Measurements from ENCODE around the gene KLHL25.

The KLHL25 gene

DNA sequence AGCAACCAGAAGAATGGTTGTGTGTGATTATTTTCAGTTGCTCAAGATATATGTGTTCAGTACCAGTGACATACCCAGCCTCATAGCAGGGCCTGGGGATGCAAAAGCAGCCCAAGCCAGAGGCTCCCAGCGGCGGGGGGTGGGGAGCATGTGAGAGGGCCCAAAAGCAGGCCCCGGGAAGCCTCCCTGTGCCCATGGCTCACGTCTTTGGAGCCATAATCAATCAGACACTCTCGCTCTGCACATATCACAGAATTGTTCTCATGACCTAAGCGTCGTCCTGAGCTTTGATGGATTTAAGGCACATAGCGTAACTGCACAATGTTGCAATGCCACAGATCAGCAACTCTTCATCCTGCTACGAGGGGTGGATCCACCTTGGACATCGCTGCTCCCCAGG is 20.8 kb downstream of the KLHL25 start:
- no peak for DNase-seq (ENCODE audit: low read depth)

DNA sequence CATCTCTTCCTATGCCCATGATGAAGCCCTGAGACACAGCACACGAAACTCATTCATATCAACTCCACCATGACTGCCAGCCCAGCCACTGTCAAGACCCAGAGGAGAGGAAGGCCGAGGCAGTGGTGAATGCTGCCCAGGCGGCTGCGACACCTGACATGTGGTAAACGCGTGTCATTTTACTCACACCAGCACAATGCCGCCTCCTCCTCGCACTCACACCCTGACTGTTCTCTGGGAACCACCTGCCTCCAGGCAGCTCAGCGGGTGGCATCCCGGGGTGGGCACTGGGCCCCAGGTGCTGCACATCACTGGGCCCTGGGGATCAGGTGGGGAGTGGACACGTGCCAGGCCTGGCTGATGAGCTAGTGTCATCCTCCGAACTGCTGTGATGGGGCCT is 21.5 kb downstream of the KLHL25 start:
- DNase-seq (ENCODE audit: low read depth): no peak

DNA sequence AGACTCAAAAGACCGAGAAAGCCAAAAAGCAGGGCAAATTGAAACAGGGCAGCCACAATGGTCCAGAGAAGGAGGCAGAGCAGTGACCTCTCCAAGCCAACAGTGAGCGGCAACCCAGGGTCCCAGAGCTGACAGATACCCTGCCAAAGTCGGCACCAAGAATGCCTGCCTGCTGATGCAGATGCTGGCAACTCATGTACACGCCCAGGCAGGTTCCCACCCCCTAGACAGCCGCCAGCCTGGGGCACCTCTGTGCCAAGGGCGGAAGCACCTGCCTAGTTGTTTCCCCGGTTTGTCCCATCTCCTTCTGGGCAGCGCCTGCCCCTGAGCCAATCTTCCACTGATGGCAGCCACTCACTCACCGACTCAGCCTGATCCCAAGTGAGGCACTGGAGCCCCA is 22.1 kb downstream of the KLHL25 start:
- DNase-seq (ENCODE audit: low read depth): no peak

DNA sequence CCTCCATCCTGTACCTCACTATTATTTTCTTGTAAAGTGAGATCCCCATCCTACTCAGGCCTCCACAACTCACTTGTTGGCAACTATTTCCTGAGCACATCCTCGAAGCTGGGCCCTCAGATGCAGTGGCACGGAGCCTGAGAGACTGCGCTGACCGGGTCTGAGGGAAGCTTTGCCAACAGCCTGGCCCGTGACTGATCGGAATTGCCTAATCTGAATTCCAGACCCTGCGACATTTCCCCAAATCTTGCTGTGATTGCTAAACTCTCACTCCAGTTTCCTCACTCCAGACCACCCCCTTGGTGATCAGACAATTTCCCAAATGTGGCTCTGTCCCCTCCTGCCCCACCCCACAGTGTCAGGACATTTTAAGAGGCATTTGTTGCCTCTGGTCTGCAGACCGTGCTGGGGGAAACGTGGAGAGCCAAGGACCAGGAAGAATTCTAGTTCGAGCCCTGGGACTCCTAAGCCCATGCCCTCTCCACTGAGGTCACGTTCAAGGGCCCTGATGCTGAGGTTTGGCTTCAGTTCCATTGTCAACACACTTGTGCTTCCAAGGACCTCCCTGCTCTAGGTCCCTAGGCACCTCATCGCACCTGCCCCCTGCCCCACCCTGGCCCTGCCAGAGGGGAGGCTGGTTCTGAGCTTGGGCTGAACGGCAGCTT is 22.8 kb downstream of the KLHL25 start:
- DNase-seq (ENCODE audit: low read depth): peak; percentile 43

DNA sequence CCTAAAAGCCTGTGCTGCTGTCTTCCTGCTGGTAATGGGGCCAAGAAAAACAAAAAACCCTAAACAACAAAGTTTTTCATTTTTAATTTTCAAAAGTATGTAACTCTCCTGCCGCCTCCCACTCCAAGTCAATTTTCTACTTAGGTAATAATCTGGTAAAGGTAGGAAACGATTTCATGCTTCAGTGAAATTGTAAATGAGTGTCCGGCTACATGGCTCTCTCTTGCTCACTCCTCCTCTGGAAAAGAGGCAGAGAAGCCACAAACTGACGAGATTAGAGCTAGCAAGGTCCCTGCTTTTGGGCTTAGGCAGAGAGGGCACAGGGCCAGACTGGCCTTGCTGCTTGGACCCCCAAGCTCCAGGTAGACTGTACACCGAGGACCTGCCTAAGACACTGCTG is 23.5 kb downstream of the KLHL25 start:
- DNase-seq (ENCODE audit: low read depth): no peak

DNA sequence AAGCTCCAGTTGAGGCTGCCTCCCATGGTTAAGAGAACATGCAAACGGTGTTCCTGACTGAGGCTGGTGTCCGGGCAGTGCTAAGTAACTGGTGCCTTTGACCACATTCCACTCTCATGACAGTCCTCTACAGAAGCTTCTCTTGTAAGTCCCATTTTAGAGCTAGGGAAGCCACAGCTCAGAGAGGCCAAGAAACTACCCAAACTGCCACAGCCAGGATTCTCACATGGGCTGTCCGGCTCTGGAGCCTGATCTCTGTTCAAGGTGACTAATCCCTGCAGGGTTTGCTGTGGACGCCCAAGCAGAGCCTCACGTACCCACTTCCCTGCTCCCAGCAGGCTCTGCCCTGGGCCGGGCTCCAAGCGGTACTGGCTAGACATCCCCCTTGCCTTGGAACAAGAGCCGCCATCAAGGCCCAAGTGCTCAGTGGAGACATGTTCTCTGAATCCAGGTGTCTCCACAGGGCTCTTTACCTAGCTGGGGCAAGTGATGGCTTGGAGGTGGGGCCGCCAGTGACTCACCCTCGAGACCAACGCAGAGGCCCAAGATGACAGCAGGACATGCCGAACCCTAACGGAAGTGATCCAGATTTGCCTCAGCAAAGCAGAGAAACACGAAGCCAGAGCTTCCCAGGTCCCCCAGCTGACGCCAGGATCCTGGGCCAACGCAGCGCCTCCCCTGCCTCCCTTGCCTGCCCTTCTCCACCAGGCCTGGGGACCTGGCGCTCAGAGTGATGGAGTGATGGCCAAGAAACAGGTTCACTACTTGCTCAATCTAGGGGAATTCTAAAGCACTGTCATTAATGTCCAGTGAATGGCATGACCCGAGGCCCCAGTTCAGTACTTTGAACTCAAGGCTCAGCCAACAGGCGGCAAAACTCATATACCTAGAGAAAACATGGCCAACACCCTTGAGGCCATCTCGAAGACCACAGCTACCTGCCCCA is 24.4 kb downstream of the KLHL25 start:
- peak; percentile 34 for DNase-seq (ENCODE audit: low read depth)

DNA sequence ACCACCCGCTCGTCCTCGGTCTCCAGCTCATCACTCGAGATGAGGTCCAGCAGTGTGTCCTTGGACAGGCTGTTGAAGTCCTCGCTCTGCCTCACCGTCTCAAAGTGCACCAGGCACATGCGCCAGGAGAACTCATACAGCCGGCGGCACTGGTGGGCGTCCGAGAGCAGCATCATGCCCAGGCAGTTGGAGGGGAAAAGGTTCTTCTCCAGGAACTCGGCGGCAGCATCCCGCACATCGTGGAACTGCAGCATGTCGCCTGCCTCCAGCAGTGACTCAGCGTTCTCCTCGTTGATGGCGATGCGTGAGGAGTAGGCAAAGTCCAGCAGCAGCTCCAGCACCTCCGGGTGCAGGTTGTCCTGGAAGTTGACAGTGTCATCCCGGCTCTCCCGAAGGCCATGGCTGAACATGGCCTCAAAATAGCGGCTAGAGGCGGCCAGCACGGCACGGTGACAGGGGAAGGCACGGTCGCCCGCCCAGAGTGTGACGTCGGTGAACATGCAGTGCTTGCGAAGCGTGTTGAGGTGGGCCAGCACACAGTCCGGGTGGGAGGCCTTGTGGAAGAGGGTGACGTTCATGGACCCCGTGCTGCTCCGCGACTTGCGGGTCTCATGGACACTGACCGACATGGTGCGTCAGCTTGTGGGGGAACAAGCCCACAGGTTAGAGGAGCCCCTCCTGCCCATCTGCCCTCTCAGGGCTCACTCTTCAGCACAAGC is 25.4 kb downstream of the KLHL25 start:
- DNase-seq (ENCODE audit: low read depth): no peak

DNA sequence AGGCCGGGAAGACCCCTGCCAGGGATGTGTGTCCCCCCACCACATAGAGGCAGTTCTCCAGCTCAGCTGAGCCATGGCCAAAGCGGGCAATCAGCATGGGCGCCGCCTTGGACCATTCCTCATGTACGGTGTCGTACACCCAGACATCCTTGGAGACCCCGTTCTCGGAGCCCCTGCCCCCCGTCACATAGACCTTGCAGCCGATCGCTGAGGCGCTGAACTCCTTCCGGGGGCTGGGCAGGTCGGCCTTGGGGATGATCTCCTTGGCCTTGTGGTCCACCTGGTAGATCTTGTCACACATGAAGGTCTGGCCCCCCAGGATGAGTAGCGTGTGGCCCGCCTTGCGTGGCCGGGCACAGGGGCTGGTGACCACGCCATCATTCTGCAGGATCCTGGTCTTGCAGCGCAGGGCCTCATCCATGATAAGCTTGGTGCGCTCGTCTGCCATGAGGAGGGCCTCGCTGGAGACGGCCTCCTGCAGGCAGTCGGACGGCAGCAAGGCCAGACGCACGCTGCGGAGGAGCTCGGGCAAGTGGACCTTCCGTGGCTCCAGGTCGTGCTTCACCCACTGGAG is 26.0 kb downstream of the KLHL25 start:
- DNase-seq (ENCODE audit: low read depth): no peak

DNA sequence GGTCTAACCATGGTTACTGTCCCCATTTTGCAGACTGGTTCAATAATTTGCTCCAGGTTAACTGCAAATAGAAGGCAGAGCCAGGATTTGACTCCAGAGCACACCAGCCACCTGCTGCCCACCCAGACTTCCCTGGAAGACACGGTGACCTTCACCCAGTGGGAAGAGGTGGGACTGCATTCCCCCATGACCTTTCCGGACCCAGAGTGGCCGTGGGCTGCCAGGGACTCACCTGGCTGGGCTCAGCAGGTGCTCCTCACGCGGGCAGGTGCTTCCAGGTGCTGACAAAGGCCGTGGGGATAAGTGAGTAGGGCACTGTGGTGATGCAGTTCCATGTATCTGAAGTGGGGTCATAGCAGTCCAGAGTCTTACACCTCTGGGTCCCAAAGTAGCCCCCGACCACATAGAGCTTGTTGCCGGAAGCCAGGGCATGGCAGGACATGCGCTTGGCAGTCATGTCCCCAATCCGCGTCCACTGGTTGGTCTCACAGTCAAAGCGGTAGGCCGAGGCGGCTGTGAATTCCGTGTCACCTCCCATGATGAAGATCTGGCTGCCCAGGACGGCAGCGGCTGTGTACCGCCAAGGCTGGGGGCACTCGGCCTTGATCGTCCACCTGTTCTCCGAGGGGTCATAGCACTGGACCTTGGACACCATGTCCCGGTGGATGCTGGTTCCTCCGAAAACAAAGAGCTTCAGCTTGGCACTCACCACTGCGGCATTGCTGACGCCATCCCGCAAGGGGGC is 26.8 kb downstream of the KLHL25 start:
- no peak for DNase-seq (ENCODE audit: low read depth)

DNA sequence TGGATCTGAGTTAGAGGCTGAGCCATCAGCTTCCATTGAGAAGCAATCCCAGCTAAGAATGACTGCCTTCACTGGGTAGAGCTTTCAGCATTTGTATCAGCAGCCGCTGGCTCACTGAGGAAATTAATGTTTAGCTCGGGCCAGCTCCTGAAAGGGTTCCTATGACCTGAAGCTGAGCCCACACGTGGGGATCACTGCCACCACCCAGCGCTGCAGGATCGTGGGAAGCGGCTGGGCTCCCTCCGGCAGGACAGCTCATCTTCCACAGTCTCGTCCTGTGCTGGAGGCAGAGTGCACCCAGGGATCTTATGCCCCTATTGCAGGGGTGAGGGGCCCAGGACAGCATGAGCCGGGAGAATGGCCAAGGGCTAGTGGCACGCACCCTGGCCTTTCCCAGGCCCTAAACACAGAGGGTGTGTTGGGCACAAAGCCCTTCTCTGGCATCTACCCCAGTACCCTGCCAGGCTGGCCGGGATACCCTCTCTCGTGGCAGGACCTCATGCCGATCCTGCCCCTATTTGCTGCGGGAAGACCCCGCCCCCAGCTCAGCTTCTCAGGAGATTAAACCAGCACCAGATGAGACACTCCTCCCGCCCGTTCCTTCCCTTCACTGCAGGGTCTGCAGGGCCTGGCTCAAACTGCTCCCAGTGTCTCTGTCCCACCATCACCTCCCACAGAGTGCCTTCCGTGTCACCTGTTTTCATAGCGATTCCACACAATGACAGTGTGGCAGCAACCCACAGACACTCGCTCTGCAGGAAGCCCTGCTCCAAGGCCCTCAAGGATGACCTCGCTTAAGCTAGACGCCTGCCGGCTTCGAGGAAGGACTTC is 28.5 kb downstream of the KLHL25 start:
- no peak for DNase-seq (ENCODE audit: low read depth)

DNA sequence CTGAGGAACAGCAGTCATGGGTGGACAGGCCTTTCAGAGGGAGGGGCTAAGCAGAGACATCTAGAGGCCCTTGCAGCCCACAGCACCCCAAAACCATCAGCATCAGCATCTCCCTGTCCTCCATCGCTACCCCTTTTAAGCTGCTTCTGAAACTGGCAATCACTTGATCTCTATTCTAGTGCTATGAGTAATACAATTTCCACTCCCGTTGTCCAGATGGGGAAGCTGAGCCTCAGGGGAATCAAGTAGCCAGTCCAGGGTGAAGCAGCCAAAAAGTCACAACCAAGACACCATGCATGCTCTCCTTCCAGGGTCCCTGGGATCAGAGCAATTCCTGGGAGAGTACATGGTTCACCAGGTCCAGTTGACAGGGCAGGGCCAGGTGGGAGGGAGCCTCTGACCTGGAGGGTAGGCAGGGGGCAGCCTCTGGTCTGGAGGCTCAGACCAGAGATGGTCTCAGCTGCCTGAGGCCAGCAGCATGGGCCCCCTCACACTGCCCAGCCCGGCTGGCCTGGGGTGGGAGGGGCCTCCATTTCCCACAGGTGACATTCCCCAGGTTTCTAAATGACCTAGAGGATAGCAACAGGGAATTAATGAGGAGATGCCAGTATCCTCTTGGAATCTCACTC is 30.0 kb downstream of the KLHL25 start:
- DNase-seq (ENCODE audit: low read depth): peak; percentile 44

DNA sequence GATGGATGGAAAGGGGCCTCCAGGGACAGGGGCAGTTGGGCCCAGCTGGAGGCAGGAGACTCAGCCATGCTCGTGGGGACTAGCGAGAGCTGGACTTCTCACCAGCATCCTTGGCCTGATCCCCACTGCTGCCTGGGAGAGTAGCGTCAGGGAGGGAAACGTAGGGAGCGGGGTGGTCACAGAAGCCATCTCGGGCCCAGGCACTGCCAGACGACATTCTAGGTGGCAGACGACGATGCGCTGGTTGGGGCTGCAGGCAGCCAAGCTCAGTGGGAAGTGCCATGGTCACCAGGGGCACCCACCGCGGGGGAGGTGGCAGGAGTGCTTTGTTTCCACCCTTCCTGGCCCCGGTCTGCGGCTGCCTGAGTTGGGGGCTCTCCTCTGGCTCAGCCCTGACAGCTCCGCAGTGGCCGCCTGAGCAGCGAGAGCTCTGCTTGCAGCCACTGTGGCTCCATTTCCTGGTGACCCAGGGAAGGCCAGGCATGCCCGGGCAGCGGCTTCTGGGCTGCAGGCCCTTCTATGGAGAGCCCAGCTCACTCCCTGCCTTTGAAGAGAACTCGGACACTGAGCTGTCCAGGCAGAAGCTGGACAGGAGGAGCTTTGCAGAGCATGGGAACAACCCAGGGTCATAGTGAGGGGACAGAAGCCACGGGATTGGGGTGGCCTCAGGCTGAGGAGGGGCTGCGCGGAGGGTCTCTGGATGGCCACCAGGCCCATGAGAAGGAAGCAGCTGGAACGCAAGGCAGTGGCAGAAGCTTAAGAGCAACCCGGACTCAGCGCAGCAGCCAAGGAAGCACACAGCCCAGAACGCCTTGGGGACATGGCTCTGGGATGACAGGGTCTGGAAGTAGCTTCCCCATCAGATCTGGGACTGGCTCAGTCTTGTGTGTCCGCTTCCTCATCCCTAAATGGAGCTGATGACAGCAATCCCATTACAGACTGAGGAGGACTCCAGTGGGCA is 30.8 kb downstream of the KLHL25 start:
- DNase-seq (ENCODE audit: low read depth): no peak

DNA sequence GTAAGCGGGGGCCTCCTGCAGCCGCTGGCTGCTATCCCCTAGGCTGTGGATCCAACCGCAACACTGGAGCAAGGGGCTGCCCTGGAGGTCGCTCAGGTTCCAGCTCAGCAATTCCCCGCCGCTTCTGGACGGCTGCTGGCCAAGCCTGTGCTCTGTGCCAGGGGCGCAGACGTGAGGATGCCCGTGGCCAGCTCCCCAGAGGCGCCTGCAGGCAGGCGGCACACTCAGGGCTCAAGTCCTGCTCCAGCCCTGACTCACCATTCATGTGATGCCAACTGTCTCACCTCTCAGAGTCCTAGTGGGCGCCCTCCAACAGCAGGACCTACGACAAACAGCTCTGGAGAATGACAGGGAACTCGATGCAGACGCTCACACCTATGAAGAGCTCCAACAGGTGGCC is 31.6 kb downstream of the KLHL25 start:
- DNase-seq (ENCODE audit: low read depth): no peak

DNA sequence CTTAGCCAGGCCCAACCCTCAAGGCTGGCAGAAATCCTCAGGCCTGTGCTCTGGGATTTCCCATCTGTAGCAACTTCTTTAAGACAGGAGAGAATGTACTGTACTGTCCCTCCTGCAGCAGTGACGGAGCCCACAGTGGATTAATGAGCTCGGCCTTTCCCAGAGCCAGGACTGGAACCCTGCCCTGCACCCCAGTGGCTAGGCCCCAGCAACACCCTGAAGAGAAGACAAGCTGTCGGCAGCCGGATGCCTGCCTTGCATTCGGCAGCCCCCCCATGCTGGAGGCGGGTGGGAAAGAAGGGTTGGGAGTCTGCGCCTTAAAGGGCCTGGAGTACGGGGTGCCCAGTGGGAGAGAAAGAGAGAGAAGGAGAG is 32.0 kb downstream of the KLHL25 start:
- DNase-seq (ENCODE audit: low read depth): no peak

DNA sequence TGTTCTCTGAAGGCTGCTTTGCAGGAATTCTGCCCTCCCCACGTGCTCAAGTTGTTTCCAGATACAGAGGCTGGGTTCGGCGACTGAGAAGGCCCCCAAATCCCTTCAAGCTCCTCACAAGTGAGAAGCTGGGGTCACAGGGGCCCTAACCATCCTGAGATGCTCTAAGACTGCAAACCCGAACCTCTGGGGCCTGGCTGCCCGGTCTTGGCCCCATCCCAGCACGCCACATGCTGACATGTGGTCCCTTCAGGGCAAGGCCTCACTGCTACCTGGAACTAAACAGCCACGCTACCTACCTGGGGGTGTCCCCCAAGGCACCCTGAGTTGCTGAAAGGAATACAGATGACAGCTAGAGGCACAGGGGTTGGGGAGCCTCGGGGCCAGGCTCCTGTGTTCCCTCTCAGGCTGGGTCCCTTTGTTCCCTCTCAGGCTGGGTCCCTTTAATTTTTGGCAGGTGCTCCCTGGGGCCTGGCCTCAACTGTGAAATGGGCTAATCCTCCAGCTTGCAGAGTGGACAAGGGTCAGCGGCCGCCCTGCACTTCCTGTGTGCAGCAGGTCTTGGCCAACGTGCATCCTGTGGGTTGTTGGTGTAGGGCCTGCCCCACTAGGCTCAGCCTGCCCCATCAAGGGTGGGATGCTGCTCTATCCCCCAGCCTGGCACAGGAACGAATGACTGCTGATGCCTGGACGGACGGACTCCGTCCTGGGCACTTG is 32.5 kb downstream of the KLHL25 start:
- DNase-seq (ENCODE audit: low read depth): no peak

DNA sequence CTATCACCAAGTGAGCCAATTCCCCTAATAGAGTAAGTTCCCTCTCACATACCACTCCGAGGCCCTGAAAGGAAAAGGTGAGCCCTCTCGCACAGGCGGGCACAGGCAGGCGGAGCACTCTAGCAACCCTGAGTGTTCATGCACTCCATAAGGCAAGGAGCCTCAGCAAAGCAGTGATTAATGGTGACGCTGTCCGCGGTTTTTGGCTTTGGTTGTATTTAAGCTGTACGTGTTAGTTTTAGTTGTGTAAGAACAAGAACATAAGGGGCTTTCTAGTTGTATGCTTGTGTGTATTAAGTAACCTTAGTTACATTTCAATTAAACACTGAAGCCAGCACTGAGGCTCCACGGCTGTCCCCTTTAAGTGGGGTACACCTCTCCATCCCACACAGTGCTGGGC is 33.1 kb downstream of the KLHL25 start:
- DNase-seq (ENCODE audit: low read depth): peak; percentile 38

DNA sequence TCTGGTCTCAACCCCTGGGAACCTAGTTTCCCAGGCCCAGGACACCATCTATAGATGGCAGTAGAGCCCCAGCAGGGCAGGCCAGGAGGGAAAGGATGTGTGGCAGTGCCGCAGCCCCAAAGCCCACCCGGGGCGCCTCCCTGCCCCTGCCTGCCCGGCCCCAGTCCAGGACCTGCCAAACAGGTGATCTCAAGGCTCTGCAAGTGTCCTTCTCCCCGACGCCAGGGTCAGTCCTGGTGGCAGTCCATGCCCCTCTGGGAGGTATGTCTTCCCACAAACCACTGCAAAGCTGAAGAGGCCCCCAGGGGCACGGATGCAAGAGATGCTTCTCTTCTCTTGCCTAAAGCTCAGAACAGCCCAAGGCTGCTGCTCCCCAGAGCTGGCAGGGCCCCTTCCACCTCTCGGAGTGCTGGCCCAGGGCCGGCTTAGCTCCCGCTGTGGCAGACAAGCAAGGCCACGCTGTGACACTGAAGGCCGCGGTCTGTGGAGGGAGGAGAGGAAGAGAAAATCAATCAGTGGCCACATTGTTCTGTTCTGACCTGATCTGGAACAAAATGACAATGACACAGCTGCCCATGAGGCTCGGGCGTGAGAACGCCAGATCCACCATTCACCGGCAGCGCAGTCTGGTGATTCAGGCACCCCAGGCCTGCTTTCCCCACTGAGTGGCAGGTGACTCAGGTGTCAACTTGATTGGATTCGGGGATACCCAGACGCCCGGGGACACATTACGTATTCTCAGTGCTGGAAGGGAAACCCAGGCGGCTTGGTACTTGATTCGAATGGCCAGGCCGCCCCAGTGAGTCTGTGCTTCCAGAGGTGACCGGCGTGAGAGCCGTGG is 34.0 kb downstream of the KLHL25 start:
- no peak for DNase-seq (ENCODE audit: low read depth)

DNA sequence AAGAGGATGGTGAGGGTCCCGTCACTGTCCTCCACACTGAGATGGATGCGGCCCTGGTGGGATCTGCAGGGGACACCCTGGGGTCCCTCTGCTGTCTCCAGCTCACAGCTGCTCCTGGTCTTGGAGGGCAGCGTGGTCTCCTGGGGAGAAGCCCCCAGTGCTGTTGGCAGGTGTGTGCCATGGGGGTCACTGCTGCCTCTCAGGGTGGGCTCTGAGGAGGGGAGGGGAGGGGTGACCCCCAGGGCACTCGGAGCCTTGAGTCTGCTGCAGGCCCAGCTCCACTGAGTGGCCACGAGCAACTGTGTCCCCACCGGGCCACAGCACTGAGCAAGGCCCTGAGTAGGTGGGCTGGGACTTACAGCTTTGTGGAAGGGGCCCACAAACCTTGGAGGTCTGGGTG is 34.7 kb downstream of the KLHL25 start:
- DNase-seq (ENCODE audit: low read depth): no peak
